Measurements from ENCODE around the gene TMEM245.

DNA sequence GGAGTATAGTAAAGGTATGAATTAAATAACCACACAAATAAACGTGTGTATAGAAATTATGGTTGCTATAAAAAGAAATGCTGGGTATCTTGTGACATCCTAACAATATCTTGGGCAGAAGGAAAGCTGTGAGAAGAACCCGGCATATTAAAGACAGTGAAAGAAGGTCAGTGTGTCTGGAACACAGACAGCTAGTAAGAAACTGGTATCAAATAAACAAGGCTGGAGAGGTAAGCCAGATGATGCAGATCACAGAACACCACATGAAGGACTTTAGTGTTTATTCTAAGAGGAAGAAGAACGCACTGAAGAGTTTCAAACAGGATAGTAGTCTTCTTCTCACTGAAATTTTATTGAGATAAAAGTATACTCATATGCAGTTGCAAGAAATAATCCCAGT, 24.4 kb downstream of the TMEM245 start:
- TF ChIP-seq EZH2 (IDR thresholded peaks at IDR 0.05; ENCODE audit: borderline replicate concordance, low read depth, low read length, poor library complexity, severe bottlenecking) = no peak
- TF ChIP-seq, protein P1, sequence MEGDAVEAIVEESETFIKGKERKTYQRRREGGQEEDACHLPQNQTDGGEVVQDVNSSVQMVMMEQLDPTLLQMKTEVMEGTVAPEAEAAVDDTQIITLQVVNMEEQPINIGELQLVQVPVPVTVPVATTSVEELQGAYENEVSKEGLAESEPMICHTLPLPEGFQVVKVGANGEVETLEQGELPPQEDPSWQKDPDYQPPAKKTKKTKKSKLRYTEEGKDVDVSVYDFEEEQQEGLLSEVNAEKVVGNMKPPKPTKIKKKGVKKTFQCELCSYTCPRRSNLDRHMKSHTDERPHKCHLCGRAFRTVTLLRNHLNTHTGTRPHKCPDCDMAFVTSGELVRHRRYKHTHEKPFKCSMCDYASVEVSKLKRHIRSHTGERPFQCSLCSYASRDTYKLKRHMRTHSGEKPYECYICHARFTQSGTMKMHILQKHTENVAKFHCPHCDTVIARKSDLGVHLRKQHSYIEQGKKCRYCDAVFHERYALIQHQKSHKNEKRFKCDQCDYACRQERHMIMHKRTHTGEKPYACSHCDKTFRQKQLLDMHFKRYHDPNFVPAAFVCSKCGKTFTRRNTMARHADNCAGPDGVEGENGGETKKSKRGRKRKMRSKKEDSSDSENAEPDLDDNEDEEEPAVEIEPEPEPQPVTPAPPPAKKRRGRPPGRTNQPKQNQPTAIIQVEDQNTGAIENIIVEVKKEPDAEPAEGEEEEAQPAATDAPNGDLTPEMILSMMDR (conservative IDR thresholded peaks at IDR 0.05; ENCODE audit: low read depth, low read length) = no peak
